Measurements from ENCODE around the gene CHAF1A. TPM values are rescaled to one million over a fixed set of nuclear protein-coding genes. Genes with fewer than 3 reads are reported as not detected.

The CHAF1A gene
- total and polyA plus RNA-seq, 3 donors from 2014 or later = 24.1 to 37.7 (median 28.6) TPM

- 81 to 89% methylated on average over 21 to 29 of the region's 32 CpGs for WGBS, 2 donors
- Histone ChIP-seq H3K27ac (no peak overlapping the region), H3K9me3 (no peaks in the 10 kb centered on the region), H3K4me3 (no peak overlapping the region), H3K36me3 (ENCODE audit: low read depth, missing control alignments) (no peaks in the 10 kb centered on the region), H3K27me3 (no peaks in the 10 kb centered on the region), H3K4me1 (peaks cover 23% of the 10 kb centered on the region)
- TF ChIP-seq CTCF (IDR thresholded peaks at IDR 0.05) (no peak), POLR2A (IDR thresholded peaks at IDR 0.05) (no peak)
- DNase-seq = no peak
- intact Hi-C loops (cut with DNase I; ENCODE audit: low total_unique reads) = no loop called here
Measured at GRCh38 chr19:4362101-4362828, 40.2 kb upstream of the CHAF1A start.

- no peak for DNase-seq
- H3K36me3 ChIP-seq (ENCODE audit: low read depth, missing control alignments) = no peaks in the 10 kb centered on the region
- 75 to 80% methylated on average over 5 to 22 of the region's 22 CpGs for WGBS, 2 donors
- H3K4me3 ChIP-seq = no peak overlapping the region
- intact Hi-C loops (cut with DNase I; ENCODE audit: low total_unique reads) = no loop called here
- no peak for TF ChIP-seq CTCF (IDR thresholded peaks at IDR 0.05)
- no peak for TF ChIP-seq POLR2A (IDR thresholded peaks at IDR 0.05)
- no peak overlapping the region for H3K27ac ChIP-seq
- H3K27me3 ChIP-seq = no peaks in the 10 kb centered on the region
- H3K9me3 ChIP-seq = no peaks in the 10 kb centered on the region
- peaks cover 26% of the 10 kb centered on the region for H3K4me1 ChIP-seq
Measured at GRCh38 chr19:4362831-4363545, 39.5 kb upstream of the CHAF1A start.

GRCh38 chr19:4363571-4364304, 38.7 kb upstream of the CHAF1A start:
- no peak overlapping the region for H3K27ac ChIP-seq

GRCh38 chr19:4365341-4365740, 37.1 kb upstream of the CHAF1A start:
- Histone ChIP-seq H3K27ac (no peak overlapping the region), H3K36me3 (ENCODE audit: low read depth, missing control alignments) (no peaks in the 10 kb centered on the region), H3K9me3 (no peaks in the 10 kb centered on the region), H3K27me3 (no peaks in the 10 kb centered on the region), H3K4me3 (no peak overlapping the region), H3K4me1 (peaks cover 36% of the 10 kb centered on the region)
- intact Hi-C loops (cut with DNase I; ENCODE audit: low total_unique reads) = no loop called here
- 90 to 91% methylated on average over 2 to 16 of the region's 16 CpGs for WGBS, 2 donors
- TF ChIP-seq POLR2A (IDR thresholded peaks at IDR 0.05) (no peak), CTCF (IDR thresholded peaks at IDR 0.05) (no peak)
- DNase-seq = no peak

More at GRCh38 chr19:4363571-4364304, 38.7 kb upstream of the CHAF1A start:
- WGBS, 2 donors = 91 to 93% methylated on average over 26 of the region's 26 CpGs
- Histone ChIP-seq H3K36me3 (ENCODE audit: low read depth, missing control alignments) (no peaks in the 10 kb centered on the region), H3K9me3 (no peaks in the 10 kb centered on the region), H3K27me3 (no peaks in the 10 kb centered on the region), H3K4me1 (peaks cover 33% of the 10 kb centered on the region), H3K4me3 (no peak overlapping the region)
- no peak for DNase-seq
- TF ChIP-seq CTCF (IDR thresholded peaks at IDR 0.05) (no peak), POLR2A (IDR thresholded peaks at IDR 0.05) (no peak)
- intact Hi-C loops (cut with DNase I; ENCODE audit: low total_unique reads) = no loop called here
